ENCODE measurements around the gene PPP2R2C. TPM values are rescaled to one million over a fixed set of nuclear protein-coding genes. Genes with fewer than 3 reads are reported as not detected.

Gene PPP2R2C
- total and polyA plus RNA-seq, 9 of the 15 experiments (the other 6 are each of a cell fraction or from before 2014, with no cell fraction given): 0.04 to 0.06 TPM; not detected in 7

DNA sequence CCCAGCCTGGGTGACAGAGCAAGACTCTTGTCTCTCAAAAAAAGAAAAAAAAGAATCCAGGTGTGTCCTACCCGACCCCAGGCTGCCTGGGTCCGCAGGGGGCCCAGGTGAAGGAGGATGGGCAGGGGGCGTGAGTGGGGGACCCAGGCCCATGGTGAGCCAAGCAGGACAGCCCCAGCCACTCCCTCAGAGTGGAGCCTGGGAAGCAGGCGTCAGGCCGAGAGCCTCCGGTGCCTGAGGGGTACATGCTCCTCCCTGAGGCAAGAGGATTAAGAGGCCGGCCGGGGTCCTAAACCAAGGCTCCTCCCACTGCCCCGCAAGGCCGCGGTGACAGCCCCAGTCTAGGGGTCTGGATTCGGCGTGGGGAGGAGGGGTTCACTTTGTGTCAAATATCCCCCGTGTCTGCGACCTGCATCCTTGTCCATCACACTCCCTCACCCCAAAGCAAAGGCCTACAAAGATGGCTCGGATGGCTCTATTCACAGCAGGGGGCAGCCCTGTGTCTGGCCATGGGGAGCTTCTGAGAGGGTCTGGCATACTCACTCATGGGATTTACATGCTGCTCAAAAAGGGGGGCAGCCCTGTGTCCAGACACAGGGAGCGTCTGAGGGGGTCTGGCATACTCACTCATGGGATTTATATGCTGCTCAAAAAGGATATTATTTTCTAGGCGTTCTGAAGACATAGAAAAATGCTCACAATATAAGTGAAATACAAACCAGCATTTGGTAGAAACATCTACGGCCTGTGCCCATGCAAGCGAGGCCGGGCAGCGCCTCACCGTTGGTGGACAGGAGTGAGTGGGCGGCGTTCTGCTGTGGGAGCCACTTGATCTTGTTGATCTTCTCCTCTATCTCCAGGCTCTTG is 94.6 kb downstream of the PPP2R2C start (continued):
- TF ChIP-seq, protein P1, sequence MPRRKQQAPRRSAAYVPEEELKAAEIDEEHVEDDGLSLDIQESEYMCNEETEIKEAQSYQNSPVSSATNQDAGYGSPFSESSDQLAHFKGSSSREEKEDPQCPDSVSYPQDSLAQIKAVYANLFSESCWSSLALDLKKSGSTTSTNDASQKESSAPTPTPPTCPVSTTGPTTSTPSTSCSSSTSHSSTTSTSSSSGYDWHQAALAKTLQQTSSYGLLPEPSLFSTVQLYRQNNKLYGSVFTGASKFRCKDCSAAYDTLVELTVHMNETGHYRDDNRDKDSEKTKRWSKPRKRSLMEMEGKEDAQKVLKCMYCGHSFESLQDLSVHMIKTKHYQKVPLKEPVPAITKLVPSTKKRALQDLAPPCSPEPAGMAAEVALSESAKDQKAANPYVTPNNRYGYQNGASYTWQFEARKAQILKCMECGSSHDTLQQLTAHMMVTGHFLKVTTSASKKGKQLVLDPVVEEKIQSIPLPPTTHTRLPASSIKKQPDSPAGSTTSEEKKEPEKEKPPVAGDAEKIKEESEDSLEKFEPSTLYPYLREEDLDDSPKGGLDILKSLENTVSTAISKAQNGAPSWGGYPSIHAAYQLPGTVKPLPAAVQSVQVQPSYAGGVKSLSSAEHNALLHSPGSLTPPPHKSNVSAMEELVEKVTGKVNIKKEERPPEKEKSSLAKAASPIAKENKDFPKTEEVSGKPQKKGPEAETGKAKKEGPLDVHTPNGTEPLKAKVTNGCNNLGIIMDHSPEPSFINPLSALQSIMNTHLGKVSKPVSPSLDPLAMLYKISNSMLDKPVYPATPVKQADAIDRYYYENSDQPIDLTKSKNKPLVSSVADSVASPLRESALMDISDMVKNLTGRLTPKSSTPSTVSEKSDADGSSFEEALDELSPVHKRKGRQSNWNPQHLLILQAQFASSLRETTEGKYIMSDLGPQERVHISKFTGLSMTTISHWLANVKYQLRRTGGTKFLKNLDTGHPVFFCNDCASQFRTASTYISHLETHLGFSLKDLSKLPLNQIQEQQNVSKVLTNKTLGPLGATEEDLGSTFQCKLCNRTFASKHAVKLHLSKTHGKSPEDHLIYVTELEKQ (CRISPR knock-in tag; IDR thresholded peaks at IDR 0.05): no peak
- TF ChIP-seq ETV5 (CRISPR knock-in tag; IDR thresholded peaks at IDR 0.05; ENCODE audit: low read depth) (no peak), SMARCB1 (IDR thresholded peaks at IDR 0.05; ENCODE audit: insufficient read length, low read depth) (no peak), KAT7 (CRISPR knock-in tag; IDR thresholded peaks at IDR 0.05; ENCODE audit: borderline replicate concordance) (no peak), POLR2AphosphoS2 (IDR thresholded peaks at IDR 0.05; ENCODE audit: low read length) (no peak), NCOA4 (IDR thresholded peaks at IDR 0.05; ENCODE audit: partially characterized antibody) (no peak), ZBTB17 (CRISPR knock-in tag; IDR thresholded peaks at IDR 0.05) (no peak), SMC3 (conservative IDR thresholded peaks at IDR 0.05; ENCODE audit: insufficient read depth, low read depth, low read length) (no peak)
